ENCODE results near the gene INHBC.

INHBC gene

DNA sequence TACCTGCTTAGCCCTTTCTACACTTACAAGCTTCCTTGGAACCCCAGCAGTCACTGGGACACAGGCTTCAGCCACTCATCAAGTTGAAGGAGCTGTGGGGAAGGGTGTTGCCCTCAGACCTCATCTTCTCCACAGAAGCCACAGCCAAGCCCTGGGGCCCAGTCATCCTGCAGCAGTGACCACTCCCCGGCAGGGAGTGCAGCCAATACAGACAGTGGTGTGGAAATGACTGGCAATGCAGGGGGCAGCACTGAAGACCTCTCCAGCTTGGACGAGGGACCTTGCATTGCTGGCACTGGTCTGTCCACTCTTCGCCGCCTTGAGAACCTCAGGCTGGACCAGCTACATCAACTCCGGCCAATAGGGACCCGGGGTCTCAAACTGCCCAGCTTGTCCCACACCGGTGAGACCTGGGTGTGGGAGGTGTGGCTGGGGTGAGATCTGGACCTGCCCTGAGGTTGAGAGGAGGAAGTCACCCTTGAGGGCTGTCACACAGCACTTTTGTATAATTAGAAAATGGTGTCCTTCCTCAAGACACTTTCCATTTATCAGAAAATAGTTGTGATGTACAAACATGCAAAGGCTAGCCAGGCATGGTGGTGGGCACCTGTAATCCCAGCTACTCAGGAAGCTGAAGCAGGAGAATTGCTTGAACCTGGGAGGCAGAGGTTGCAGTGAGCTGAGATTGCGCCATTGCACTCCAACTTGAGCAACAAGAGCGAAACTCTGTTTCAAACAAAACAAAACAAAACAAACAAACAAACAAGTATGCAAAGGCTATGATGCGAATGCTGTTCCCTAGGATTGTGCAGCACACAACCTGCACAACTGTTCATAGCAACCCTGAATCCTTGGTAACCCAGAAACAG lies 34.9 kb downstream of the INHBC start:
- no peak overlapping the region for H2AFZ ChIP-seq (ENCODE audit: low read length)
- H3K23ac ChIP-seq (ENCODE audit: low read depth, low read length, poor library complexity), result no peak overlapping the region
- DNase-seq (ENCODE audit: low spot score), result no peak
- H3K9ac ChIP-seq (ENCODE audit: low read depth, low read length, poor library complexity), result no peak overlapping the region
- H3K27me3 ChIP-seq (ENCODE audit: control insufficient read depth in 3 of 3, insufficient read depth in 3 of 3, low read depth in 1 of 3, low read length in 3 of 3), result peaks cover 2 to 24% (median 21%) of the 10 kb centered on the region in 3 experiments
- H4K8ac ChIP-seq (ENCODE audit: low read depth, low read length), result no peak overlapping the region
- H3K9me3 ChIP-seq (replicated peaks in 1 of 2; ENCODE audit: control insufficient read depth in 2 of 2, insufficient read depth in 1 of 2, low read depth in 1 of 2, low read length in 2 of 2), result peaks cover 2 to 4% of the 10 kb centered on the region in 2 donors
- WGBS, 2 donors (ENCODE audit: extremely low coverage in 2 of 2, insufficient read length in 2 of 2, insufficient replicate concordance in 1 of 2), result no CpG with 5 or more reads among the region's 10 CpGs
- H3K4ac ChIP-seq (ENCODE audit: low read length), result no peak overlapping the region
- H2BK5ac ChIP-seq (ENCODE audit: low read length), result no peak overlapping the region
- peak overlapping the region; percentile 45 for H3K18ac ChIP-seq (ENCODE audit: low read length)
- no peaks in the 10 kb centered on the region for H3K36me3 ChIP-seq (replicated peaks in 1 of 2; ENCODE audit: control insufficient read depth in 2 of 2, insufficient read depth in 2 of 2, low read length in 2 of 2)
- no peaks in the 10 kb centered on the region for H3K79me1 ChIP-seq (ENCODE audit: low read depth, low read length)
- no peak overlapping the region for H3K14ac ChIP-seq (ENCODE audit: low read length)
- H2BK120ac ChIP-seq (ENCODE audit: low read depth, low read length), result no peak overlapping the region
- no peak overlapping the region for H2BK12ac ChIP-seq (ENCODE audit: low read length)
- H2BK15ac ChIP-seq (ENCODE audit: low read length), result no peak overlapping the region
- H3K27ac ChIP-seq (replicated peaks; ENCODE audit: low read length), result no peak overlapping the region
- peak overlapping the region; percentile 16 for H2AK5ac ChIP-seq (ENCODE audit: low read depth, low read length)
- no peak overlapping the region for H3K4me3 ChIP-seq (ENCODE audit: low read length in 2 of 2)
- H4K91ac ChIP-seq (ENCODE audit: low read depth, low read length, poor library complexity), result no peak overlapping the region
- H3K4me1 ChIP-seq (ENCODE audit: control insufficient read depth in 2 of 2, insufficient read depth in 1 of 2, low read depth in 1 of 2, low read length in 2 of 2), result no peaks in the 10 kb centered on the region
- H3K4me2 ChIP-seq (ENCODE audit: insufficient read depth, low read length, poor library complexity, severe bottlenecking), result no peak overlapping the region

DNA sequence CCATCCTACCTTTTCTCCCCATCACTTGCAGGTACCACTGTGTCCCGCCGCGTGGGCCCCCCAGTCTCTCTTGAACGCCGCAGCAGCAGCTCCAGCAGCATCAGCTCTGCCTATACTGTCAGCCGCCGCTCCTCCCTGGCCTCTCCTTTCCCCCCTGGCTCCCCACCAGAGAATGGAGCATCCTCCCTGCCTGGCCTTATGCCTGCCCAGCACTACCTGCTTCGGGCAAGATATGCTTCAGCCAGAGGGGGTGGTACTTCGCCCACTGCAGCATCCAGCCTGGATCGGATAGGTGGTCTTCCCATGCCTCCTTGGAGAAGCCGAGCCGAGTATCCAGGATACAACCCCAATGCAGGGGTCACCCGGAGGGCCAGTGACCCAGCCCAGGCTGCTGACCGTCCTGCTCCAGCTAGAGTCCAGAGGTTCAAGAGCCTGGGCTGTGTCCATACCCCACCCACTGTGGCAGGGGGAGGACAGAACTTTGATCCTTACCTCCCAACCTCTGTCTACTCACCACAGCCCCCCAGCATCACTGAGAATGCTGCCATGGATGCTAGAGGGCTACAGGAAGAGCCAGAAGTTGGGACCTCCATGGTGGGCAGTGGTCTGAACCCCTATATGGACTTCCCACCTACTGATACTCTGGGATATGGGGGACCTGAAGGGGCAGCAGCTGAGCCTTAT lies 35.8 kb downstream of the INHBC start:
- Histone ChIP-seq H3K4ac (ENCODE audit: low read length) (no peak overlapping the region), H3K4me2 (ENCODE audit: insufficient read depth, low read length, poor library complexity, severe bottlenecking) (no peak overlapping the region), H2AFZ (ENCODE audit: low read length) (no peak overlapping the region), H3K4me3 (ENCODE audit: low read length in 2 of 2) (no peak overlapping the region), H3K9ac (ENCODE audit: low read depth, low read length, poor library complexity) (no peak overlapping the region), H3K27me3 (ENCODE audit: control insufficient read depth in 3 of 3, insufficient read depth in 3 of 3, low read depth in 1 of 3, low read length in 3 of 3) (peaks cover 7 to 31% (median 30%) of the 10 kb centered on the region in 3 experiments), H3K18ac (ENCODE audit: low read length) (no peak overlapping the region), H3K4me1 (ENCODE audit: control insufficient read depth in 2 of 2, insufficient read depth in 1 of 2, low read depth in 1 of 2, low read length in 2 of 2) (no peaks in the 10 kb centered on the region), H3K27ac (replicated peaks; ENCODE audit: low read length) (no peak overlapping the region), H3K14ac (ENCODE audit: low read length) (no peak overlapping the region), H3K23ac (ENCODE audit: low read depth, low read length, poor library complexity) (no peak overlapping the region), H3K79me1 (ENCODE audit: low read depth, low read length) (no peaks in the 10 kb centered on the region), H2BK5ac (ENCODE audit: low read length) (no peak overlapping the region), H2BK15ac (ENCODE audit: low read length) (peak overlapping the region; percentile 8), H4K91ac (ENCODE audit: low read depth, low read length, poor library complexity) (no peak overlapping the region), H2BK12ac (ENCODE audit: low read length) (no peak overlapping the region), H3K36me3 (replicated peaks in 1 of 2; ENCODE audit: control insufficient read depth in 2 of 2, insufficient read depth in 2 of 2, low read length in 2 of 2) (no peaks in the 10 kb centered on the region), H3K9me3 (replicated peaks in 1 of 2; ENCODE audit: control insufficient read depth in 2 of 2, insufficient read depth in 1 of 2, low read depth in 1 of 2, low read length in 2 of 2) (peaks cover 2 to 4% of the 10 kb centered on the region in 2 donors), H2AK5ac (ENCODE audit: low read depth, low read length) (no peak overlapping the region), H2BK120ac (ENCODE audit: low read depth, low read length) (no peak overlapping the region), H4K8ac (ENCODE audit: low read depth, low read length) (no peak overlapping the region)
- no peak for DNase-seq (ENCODE audit: low spot score)
- no CpG with 5 or more reads among the region's 14 CpGs for WGBS, 2 donors (ENCODE audit: extremely low coverage in 2 of 2, insufficient read length in 2 of 2, insufficient replicate concordance in 1 of 2)

DNA sequence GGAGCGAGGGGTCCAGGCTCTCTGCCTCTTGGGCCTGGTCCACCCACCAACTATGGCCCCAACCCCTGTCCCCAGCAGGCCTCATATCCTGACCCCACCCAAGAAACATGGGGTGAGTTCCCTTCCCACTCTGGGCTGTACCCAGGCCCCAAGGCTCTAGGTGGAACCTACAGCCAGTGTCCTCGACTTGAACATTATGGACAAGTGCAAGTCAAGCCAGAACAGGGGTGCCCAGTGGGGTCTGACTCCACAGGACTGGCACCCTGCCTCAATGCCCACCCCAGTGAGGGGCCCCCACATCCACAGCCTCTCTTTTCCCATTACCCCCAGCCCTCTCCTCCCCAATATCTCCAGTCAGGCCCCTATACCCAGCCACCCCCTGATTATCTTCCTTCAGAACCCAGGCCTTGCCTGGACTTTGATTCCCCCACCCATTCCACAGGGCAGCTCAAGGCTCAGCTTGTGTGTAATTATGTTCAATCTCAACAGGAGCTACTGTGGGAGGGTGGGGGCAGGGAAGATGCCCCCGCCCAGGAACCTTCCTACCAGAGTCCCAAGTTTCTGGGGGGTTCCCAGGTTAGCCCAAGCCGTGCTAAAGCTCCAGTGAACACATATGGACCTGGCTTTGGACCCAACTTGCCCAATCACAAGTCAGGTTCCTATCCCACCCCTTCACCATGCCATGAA lies 36.5 kb downstream of the INHBC start:
- no peaks in the 10 kb centered on the region for H3K36me3 ChIP-seq (replicated peaks in 1 of 2; ENCODE audit: control insufficient read depth in 2 of 2, insufficient read depth in 2 of 2, low read length in 2 of 2)
- H4K91ac ChIP-seq (ENCODE audit: low read depth, low read length, poor library complexity), result no peak overlapping the region
- H3K4me2 ChIP-seq (ENCODE audit: insufficient read depth, low read length, poor library complexity, severe bottlenecking), result no peak overlapping the region
- no peak overlapping the region for H2BK120ac ChIP-seq (ENCODE audit: low read depth, low read length)
- H3K27ac ChIP-seq (replicated peaks; ENCODE audit: low read length), result no peak overlapping the region
- H3K27me3 ChIP-seq (ENCODE audit: control insufficient read depth in 3 of 3, insufficient read depth in 3 of 3, low read depth in 1 of 3, low read length in 3 of 3), result peaks cover 14 to 37% (median 36%) of the 10 kb centered on the region in 3 experiments
- H2AK5ac ChIP-seq (ENCODE audit: low read depth, low read length), result no peak overlapping the region
- no peak overlapping the region for H2AFZ ChIP-seq (ENCODE audit: low read length)
- no peak overlapping the region for H3K4me3 ChIP-seq (ENCODE audit: low read length in 2 of 2)
- no peak overlapping the region for H3K23ac ChIP-seq (ENCODE audit: low read depth, low read length, poor library complexity)
- no peak overlapping the region for H3K14ac ChIP-seq (ENCODE audit: low read length)
- WGBS, 2 donors (ENCODE audit: extremely low coverage in 2 of 2, insufficient read length in 2 of 2, insufficient replicate concordance in 1 of 2), result no CpG with 5 or more reads among the region's 4 CpGs
- DNase-seq (ENCODE audit: low spot score), result no peak
- H2BK12ac ChIP-seq (ENCODE audit: low read length), result no peak overlapping the region
- H3K79me1 ChIP-seq (ENCODE audit: low read depth, low read length), result no peaks in the 10 kb centered on the region
- no peak overlapping the region for H2BK5ac ChIP-seq (ENCODE audit: low read length)
- peaks cover 2 to 6% of the 10 kb centered on the region in 2 donors for H3K4me1 ChIP-seq (ENCODE audit: control insufficient read depth in 2 of 2, insufficient read depth in 1 of 2, low read depth in 1 of 2, low read length in 2 of 2)
- H3K18ac ChIP-seq (ENCODE audit: low read length), result no peak overlapping the region
- H3K9me3 ChIP-seq (replicated peaks in 1 of 2; ENCODE audit: control insufficient read depth in 2 of 2, insufficient read depth in 1 of 2, low read depth in 1 of 2, low read length in 2 of 2), result peaks cover 2 to 4% of the 10 kb centered on the region in 2 donors
- no peak overlapping the region for H3K9ac ChIP-seq (ENCODE audit: low read depth, low read length, poor library complexity)
- no peak overlapping the region for H2BK15ac ChIP-seq (ENCODE audit: low read length)
- no peak overlapping the region for H3K4ac ChIP-seq (ENCODE audit: low read length)
- H4K8ac ChIP-seq (ENCODE audit: low read depth, low read length), result no peak overlapping the region

DNA sequence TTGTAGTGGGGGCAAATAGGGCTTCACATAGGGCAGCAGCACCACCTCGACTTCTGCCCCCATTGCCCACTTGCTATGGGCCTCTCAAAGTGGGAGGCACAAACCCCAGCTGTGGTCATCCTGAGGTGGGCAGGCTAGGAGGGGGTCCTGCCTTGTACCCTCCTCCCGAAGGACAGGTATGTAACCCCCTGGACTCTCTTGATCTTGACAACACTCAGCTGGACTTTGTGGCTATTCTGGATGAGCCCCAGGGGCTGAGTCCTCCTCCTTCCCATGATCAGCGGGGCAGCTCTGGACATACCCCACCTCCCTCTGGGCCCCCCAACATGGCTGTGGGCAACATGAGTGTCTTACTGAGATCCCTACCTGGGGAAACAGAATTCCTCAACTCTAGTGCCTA lies 37.1 kb downstream of the INHBC start:
- Histone ChIP-seq H4K91ac (ENCODE audit: low read depth, low read length, poor library complexity) (no peak overlapping the region), H3K9ac (ENCODE audit: low read depth, low read length, poor library complexity) (no peak overlapping the region), H3K27ac (replicated peaks; ENCODE audit: low read length) (no peak overlapping the region), H3K4me1 (ENCODE audit: control insufficient read depth in 2 of 2, insufficient read depth in 1 of 2, low read depth in 1 of 2, low read length in 2 of 2) (peaks cover 5 to 10% of the 10 kb centered on the region in 2 donors), H3K9me3 (replicated peaks in 1 of 2; ENCODE audit: control insufficient read depth in 2 of 2, insufficient read depth in 1 of 2, low read depth in 1 of 2, low read length in 2 of 2) (peaks cover 4% of the 10 kb centered on the region in 2 donors), H2BK5ac (ENCODE audit: low read length) (no peak overlapping the region), H3K36me3 (replicated peaks in 1 of 2; ENCODE audit: control insufficient read depth in 2 of 2, insufficient read depth in 2 of 2, low read length in 2 of 2) (no peaks in the 10 kb centered on the region), H4K8ac (ENCODE audit: low read depth, low read length) (no peak overlapping the region), H2BK120ac (ENCODE audit: low read depth, low read length) (no peak overlapping the region), H3K79me1 (ENCODE audit: low read depth, low read length) (no peaks in the 10 kb centered on the region), H2AFZ (ENCODE audit: low read length) (no peak overlapping the region), H3K14ac (ENCODE audit: low read length) (no peak overlapping the region), H2AK5ac (ENCODE audit: low read depth, low read length) (no peak overlapping the region), H3K4ac (ENCODE audit: low read length) (no peak overlapping the region), H3K4me3 (ENCODE audit: low read length in 2 of 2) (no peak overlapping the region), H3K18ac (ENCODE audit: low read length) (no peak overlapping the region), H3K23ac (ENCODE audit: low read depth, low read length, poor library complexity) (no peak overlapping the region), H3K4me2 (ENCODE audit: insufficient read depth, low read length, poor library complexity, severe bottlenecking) (no peak overlapping the region), H2BK12ac (ENCODE audit: low read length) (no peak overlapping the region), H2BK15ac (ENCODE audit: low read length) (no peak overlapping the region), H3K27me3 (ENCODE audit: control insufficient read depth in 3 of 3, insufficient read depth in 3 of 3, low read depth in 1 of 3, low read length in 3 of 3) (peaks cover 20 to 43% (median 42%) of the 10 kb centered on the region in 3 experiments)
- no CpG with 5 or more reads among the region's 3 CpGs for WGBS, 2 donors (ENCODE audit: extremely low coverage in 2 of 2, insufficient read length in 2 of 2, insufficient replicate concordance in 1 of 2)
- DNase-seq (ENCODE audit: low spot score), result no peak

Data from neuronal stem cell (in vitro differentiated cells).